ENCODE measurements around the gene CAP2.

The CAP2 gene

DNA sequence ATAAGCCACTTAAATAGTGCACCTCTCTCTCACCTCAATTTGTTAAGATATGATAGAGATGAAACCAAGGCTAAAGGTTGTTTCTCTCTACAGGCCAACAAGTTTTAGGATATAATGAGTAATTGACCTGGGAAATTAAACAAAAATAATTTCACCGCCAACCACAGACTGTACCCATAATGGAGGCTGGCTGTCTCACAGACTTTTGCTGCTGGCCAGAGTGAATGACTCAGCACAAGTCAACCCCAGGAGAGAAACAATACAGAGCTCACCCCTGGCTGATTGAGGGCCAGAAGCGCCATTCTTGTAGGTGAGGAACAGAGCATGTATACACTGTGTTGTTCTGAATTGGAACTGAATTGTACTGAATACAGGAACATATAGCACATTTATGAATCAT, 99.9 kb downstream of the CAP2 start:
- Histone ChIP-seq H3K36me3 (no peaks in the 10 kb centered on the region), H3K4me1 (ENCODE audit: control insufficient read depth in 1 of 2, insufficient read depth in 1 of 2, low read depth in 1 of 2, low read length in 1 of 2) (no peaks in the 10 kb centered on the region), H3K27me3 (peaks cover 34% of the 10 kb centered on the region), H3K9me3 (no peaks in the 10 kb centered on the region), H3K27ac (no peak overlapping the region), H3K4me3 (ENCODE audit: low read depth in 1 of 2, low read length in 1 of 2) (no peak overlapping the region)
- TF ChIP-seq, protein P1, sequence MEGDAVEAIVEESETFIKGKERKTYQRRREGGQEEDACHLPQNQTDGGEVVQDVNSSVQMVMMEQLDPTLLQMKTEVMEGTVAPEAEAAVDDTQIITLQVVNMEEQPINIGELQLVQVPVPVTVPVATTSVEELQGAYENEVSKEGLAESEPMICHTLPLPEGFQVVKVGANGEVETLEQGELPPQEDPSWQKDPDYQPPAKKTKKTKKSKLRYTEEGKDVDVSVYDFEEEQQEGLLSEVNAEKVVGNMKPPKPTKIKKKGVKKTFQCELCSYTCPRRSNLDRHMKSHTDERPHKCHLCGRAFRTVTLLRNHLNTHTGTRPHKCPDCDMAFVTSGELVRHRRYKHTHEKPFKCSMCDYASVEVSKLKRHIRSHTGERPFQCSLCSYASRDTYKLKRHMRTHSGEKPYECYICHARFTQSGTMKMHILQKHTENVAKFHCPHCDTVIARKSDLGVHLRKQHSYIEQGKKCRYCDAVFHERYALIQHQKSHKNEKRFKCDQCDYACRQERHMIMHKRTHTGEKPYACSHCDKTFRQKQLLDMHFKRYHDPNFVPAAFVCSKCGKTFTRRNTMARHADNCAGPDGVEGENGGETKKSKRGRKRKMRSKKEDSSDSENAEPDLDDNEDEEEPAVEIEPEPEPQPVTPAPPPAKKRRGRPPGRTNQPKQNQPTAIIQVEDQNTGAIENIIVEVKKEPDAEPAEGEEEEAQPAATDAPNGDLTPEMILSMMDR (IDR thresholded peaks at IDR 0.05), result no peak

DNA sequence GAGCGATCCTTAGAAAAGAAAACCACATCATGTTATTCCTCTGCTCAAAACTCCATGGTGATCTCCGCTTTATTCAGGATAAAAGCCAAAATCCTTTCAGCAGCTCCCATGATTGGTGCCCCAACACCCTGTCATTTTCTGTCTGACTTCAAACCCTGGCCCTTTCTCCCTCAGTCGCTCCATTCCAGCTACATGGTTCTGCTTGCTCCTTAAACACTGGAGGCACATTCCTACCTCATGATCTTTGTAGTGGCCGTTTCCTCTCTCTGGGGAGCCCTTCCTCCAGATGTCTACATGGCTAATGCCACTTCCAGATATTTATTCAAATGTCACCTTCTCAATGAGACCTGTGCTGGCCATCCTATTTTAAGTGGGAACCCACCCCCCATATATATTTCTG, 100.8 kb downstream of the CAP2 start:
- TF ChIP-seq, protein P1 (IDR thresholded peaks at IDR 0.05), result no peak
- no peak overlapping the region for H3K27ac ChIP-seq

DNA sequence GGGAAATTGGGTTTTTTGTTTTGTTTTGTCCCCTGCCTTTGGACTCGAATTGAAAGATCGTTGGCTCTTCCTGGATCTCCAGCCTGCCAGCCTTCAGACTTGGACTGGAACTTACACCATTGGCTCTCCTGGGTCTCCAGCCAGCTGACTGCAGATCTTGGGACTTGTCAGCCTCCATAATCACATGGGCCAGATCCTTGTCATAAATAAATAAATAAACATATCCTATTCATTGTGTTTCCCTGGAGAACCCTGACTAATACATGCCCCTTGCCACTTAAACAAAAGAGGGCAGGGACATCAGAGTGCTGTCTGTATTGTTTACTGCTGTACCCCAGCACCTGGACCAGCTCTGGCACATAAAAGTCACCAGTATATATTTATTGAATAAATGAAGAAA, 101.5 kb downstream of the CAP2 start:
- no peaks in the 10 kb centered on the region for H3K36me3 ChIP-seq
- no peak overlapping the region for H3K4me3 ChIP-seq (ENCODE audit: low read depth in 1 of 2, low read length in 1 of 2)
- no peaks in the 10 kb centered on the region for H3K4me1 ChIP-seq (ENCODE audit: control insufficient read depth in 1 of 2, insufficient read depth in 1 of 2, low read depth in 1 of 2, low read length in 1 of 2)
- no peaks in the 10 kb centered on the region for H3K9me3 ChIP-seq
- H3K27ac ChIP-seq, result no peak overlapping the region
- H3K27me3 ChIP-seq, result peaks cover 34% of the 10 kb centered on the region
- TF ChIP-seq, protein P1 (IDR thresholded peaks at IDR 0.05), result no peak

More for the DNA sequence above, 100.8 kb downstream of the CAP2 start:
- H3K27me3 ChIP-seq, result peaks cover 34% of the 10 kb centered on the region
- H3K9me3 ChIP-seq, result no peaks in the 10 kb centered on the region
- no peaks in the 10 kb centered on the region for H3K4me1 ChIP-seq (ENCODE audit: control insufficient read depth in 1 of 2, insufficient read depth in 1 of 2, low read depth in 1 of 2, low read length in 1 of 2)
- no peak overlapping the region for H3K4me3 ChIP-seq (ENCODE audit: low read depth in 1 of 2, low read length in 1 of 2)
- no peaks in the 10 kb centered on the region for H3K36me3 ChIP-seq

DNA sequence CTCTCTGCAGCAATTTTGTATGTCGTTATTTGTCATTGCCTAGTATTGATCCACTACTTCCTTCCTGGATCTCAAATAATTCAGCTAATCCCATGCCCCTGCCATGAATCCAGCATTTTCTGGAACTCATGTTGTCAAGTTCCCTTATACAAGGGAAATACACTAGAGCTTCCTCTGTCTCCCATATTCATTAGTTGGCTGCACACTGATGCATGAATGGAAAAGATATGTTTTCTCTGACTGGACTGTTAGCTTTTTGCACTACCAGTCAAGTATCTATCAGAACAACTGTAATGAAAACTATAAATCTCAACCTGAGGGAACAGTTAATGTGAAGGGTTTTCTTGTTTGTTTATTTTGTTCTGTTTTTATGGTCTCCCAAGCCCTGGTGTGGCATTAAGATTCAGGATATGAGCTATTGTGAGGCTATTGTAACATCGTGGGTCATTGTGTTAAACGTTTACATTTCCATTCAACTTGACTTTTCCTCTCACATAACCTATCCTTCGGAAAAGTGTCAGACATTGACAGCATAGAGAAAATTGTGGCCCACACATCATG, 104.2 kb downstream of the CAP2 start:
- Histone ChIP-seq H3K4me3 (ENCODE audit: low read depth in 1 of 2, low read length in 1 of 2) (no peak overlapping the region), H3K27me3 (peaks cover 8% of the 10 kb centered on the region), H3K36me3 (no peaks in the 10 kb centered on the region), H3K27ac (no peak overlapping the region), H3K4me1 (ENCODE audit: control insufficient read depth in 1 of 2, insufficient read depth in 1 of 2, low read depth in 1 of 2, low read length in 1 of 2) (no peaks in the 10 kb centered on the region), H3K9me3 (no peaks in the 10 kb centered on the region)
- TF ChIP-seq, protein P1 (IDR thresholded peaks at IDR 0.05), result no peak

DNA sequence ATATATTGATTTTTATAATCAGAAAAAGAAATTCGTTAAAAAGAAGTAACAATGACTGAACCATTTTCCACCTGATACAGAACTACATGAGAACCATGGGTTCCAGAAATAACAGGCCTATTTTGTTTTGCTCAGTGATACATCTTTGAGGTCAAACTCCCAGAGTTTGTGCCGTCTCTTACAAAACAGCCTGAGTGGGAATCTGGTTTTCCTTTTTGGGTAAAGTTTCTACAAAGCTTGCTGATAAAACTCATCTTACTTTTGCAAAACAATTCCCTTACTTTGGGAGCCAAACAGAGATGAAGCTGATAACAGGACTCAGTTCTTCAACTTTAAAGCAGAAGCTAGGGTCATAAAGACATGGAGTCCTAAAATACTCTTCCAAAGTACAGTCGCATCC, 108.0 kb downstream of the CAP2 start:
- TF ChIP-seq, protein P1 (IDR thresholded peaks at IDR 0.05), result no peak
- H3K36me3 ChIP-seq, result no peaks in the 10 kb centered on the region
- no peaks in the 10 kb centered on the region for H3K4me1 ChIP-seq (ENCODE audit: control insufficient read depth in 1 of 2, insufficient read depth in 1 of 2, low read depth in 1 of 2, low read length in 1 of 2)
- H3K27me3 ChIP-seq, result no peaks in the 10 kb centered on the region
- no peak overlapping the region for H3K4me3 ChIP-seq (ENCODE audit: low read depth in 1 of 2, low read length in 1 of 2)
- H3K27ac ChIP-seq, result no peak overlapping the region
- H3K9me3 ChIP-seq, result no peaks in the 10 kb centered on the region

Data from neutrophil (primary cell).